KBM-7 (cell line): ENCODE results near the gene KRT26.
A peak's percentile ranks its signal among the peaks of the same experiment; 100 is the strongest.
"Not testable (repeated sequence)": the region's sequence is repeated elsewhere in the genome, so short reads cannot be mapped to it uniquely, and the experiment has no call there.

ENCODE experiments used
- DNase-seq: peaks from one replicate; pipeline ENCODE4 v3.0.0-alpha.2; 2015
- in situ Hi-C: fragments of 300-500 bp; cut with MboI; formaldehyde crosslinking; loops from 2 replicates; pipeline ENCODE4 v1.14.3; 2020; ENCODE audit warnings: low sequenced_read_pairs, low pct_unique_long_range_greater_than_20kb, mixed read lengths

Gene KRT26, protein sequence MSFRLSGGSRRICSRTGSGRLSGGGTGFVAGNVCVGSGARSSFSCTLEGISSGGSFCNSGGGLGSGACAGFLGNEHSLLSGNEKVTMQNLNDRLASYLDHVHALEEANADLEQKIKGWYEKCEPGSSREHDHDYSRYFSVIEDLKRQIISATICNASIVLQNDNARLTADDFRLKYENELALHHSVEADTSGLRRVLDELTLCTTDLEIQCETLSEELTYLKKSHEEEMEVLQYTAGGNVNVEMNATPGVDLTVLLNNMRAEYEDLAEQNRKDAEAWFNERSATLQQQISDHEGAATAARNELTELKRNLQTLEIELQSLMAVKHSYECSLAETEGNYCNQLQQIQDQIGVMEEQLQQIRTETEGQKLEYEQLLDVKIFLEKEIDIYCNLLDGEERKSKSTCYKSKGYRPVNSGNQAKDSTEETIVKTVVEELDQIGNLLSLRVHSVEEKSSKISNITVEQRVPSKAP

DNA sequence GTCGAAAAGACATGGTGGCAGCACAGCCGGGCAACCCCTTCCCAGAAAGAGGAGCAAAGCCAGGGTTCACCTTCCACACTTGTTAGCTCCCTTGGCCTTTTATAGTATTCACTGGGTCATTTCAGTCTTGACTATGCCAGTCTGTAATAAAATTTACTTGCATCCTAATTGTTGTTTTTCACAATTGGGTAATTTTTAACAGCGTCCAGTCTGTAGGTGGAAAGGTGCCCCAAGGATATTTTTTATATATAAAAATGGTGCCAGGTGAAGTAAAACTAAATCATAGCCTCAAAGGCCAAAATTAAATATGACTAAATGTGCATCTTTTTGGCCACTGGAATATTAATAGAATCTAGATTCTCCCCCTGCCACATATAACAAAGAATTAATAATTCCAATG, at the start of gene KRT26:
Gene KRT26 (minus strand): TSS at position 101 of the 400 bp plus-strand sequence. CDS start 88 bp downstream, at position 13.
- in situ Hi-C loops: no loop called here
- DNase-seq: no peak

DNA sequence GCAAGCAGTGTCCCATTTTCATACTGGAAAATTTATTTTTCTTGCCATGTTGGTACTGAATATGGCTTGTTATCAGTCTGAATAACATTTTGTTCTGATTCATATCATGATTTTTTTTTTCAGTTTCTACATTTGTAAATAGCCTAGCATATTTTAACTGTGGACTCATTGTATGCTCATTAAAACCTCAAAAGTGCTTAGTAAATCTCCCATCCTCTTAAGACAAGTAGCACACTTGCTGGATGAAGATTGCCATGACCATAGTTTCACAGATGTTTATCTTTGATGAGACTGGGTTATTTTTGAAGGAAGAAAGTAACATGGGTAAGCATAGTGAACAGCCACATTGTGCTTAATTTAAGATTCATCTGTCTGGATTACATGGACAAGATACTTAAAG, 49.5 kb upstream of the KRT26 start:
- DNase-seq: no peak
- in situ Hi-C loops: no loop called here

DNA sequence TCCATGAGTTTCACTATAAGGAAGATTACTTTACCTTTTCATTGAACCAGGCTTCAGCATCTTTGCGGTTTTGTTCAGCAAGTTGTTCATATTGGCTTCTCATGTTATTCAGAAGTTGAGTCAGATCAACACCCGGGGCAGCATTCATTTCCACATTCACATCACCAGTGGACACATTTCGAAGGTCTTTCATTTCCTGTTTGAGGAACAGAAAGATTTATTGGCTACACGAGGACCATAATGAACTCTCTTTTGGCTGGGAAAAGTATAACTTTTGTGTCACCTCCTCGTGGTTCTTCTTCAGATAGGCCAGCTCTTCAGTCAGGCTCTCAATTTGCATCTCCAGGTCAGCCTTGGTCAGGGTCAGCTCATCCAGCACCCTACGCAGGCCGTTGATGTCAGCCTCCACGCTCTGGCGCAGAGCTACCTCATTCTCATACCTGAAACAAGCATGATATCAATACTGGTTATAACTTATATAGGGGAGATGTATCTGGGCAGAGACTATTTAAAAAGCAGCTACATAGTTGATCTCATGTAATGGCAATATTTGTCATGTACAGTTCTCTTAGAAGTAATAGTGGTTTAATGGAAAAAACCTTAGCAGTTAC, 48.3 kb upstream of the KRT26 start:
- no peak for DNase-seq
- in situ Hi-C loops: no loop called here

DNA sequence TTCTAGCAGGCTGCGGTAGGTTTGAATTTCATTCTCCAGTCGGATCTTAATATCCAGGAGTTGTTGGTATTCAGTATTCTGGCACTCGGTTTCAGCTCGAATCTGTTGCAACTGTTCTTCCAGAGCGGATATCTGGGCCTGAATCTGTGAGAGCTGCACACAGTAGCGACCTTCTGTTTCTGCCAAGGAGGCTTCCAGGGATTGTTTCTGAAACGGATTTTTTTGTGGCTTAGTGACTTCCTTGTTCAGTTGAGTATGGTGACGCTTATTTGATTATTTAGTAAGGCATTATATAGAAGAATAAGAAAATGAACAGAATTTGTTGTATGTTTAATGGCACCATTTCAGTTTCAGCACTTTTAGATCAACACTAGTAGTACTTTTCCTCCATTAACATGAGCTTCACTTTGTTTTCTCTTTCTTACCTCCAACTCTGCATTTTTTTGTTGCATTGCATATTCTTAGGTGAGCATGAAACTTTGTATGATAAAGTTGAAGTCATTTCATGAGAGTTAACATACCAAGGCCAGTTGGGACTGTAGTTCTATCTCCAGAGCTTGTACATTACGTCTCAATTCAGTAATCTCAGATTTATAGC, 47.6 kb upstream of the KRT26 start:
- in situ Hi-C loops: no loop called here
- no peak for DNase-seq

DNA sequence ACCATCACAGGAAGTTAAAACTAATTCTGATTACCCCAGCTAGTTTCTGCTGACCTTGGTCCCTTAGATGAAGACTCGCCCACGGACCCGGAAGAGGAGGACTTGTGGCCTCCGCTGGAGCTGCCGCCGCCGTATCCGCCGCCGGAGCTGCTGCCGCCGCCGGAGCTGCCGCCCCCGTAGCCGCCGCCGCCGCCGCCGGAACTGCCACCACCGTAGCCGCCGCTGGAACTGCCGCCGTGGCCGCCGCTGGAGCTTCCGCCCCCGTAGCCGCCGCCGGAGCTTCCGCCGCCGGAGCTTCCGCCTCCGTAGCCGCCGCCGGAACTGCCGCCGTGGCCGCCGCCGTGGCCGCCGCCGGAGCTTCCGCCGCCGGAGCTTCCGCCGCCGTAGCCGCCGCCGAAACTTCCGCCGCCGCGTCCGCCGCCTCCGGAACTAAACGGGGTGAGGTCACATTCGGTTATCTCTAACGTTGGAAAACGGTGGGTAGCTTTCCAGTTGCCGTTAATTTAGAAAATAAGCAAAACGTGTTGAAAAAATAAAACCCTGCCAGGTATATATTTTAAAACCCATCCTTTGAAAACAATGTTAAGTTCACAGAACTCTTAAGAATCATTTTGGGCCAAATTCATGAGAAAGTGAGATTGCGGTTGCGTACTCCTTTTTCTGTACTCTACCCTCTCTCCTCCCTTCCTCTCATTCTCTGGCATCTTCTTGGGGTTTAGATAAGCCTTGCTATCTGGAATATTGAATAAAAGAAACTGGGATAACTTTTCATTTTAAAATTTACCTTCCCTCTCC, 46.9 kb upstream of the KRT26 start:
- in situ Hi-C loops: no loop called here

DNA sequence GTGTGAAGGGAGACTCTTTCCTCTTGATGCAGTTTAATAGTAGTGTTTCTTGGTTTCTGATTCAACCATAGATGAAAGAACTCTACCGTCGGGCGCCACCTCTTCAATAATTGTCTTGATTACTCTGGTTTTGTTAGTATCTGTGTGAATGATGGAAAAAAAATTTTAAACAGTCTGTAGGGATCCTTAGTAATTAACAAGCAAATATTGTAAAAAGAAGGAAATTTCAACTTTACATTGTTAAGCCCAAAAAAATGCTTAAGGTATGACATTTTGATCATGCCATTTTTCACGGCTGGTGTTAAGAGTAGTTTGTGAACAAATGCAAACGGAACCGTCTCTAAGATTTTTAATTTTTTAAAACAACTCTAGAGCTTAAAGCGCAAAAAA, 46.3 kb upstream of the KRT26 start:
- in situ Hi-C loops: no loop called here
- DNase-seq: no peak

More for the DNA sequence above, 46.9 kb upstream of the KRT26 start:
- peak; percentile 83 for DNase-seq

DNA sequence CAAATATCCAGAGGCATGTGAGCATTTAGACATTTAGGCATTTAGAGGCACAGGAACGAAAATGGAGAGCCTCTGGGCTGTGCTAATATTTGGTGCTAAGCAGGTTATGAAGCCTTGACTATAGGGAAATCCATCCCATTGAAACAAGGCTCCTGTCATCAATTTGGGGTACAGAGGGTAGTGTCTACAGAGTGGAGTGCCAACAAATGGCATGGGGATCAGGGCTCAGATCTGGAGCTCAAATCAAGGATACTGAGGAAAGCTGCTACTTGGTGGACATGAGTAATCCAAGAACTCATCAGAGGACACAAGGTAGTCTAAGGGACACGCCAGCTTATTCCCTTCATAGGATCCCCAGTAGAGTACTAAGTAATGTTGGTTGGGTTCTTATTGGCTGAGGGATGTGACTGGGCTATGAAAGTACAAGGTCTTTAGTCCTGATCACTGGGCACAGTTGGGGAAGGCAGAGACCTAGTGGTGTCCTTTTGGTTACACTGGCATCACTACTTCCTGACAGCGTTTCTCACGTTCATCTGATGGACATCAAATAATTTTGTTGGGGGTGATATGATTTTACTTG, 45.2 kb upstream of the KRT26 start:
- in situ Hi-C loops: no loop called here
- DNase-seq: no peak

DNA sequence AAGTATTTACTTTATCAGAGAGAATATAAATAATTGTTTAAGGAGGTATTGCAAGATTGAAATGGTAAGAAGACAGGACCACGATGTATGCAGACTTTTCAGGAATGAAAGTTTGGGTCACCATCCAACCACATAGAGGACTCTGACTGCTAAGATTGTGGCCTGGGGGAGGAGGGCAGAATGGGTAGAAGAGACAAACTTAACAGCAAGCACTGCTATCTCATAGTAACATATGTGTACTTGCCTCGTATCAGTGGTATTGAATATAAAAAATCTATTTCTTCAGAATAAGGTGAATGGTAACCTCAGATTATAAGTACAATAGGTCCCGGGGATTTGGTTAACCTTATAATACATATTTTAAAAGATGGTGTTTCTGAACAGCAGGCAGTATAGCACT, 44.6 kb upstream of the KRT26 start:
- DNase-seq: no peak
- in situ Hi-C loops: no loop called here

DNA sequence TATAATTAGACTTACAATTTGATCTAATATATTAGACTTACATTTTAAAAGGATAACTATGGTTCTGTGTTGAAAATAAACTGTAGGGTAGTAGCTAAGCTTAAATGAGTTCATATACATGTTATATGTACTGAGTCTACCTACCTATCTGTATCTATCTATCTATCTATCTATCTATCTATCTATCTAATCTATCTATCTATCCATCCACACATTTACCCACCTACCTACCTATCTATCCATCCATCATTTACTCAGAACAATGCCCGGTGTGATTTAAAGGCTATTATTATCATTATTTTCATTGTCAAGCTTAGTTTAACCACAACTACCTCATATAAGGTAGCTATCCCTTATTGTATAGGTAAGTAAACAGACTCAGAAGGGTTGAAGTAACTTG, 43.4 kb upstream of the KRT26 start:
- no peak for DNase-seq
- in situ Hi-C loops: no loop called here

DNA sequence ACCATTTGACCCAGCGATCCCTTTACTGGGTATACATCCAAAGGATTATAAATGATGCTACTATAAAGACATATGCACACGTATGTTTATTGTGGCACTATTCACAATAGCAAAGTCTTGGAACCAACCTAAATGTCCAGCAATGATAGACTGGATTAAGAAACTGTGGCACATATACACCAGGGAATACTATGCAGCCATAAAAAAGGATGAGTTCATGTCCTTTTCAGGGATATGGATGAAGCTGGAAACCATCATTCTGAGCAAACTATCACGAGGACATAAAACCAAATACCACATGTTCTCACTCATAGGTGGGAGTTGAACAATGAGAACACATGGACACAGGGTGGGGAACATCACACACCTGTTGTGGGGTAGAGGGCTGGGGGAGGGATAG, 42.7 kb upstream of the KRT26 start:
- in situ Hi-C loops, DNase-seq: not testable (repeated sequence)

DNA sequence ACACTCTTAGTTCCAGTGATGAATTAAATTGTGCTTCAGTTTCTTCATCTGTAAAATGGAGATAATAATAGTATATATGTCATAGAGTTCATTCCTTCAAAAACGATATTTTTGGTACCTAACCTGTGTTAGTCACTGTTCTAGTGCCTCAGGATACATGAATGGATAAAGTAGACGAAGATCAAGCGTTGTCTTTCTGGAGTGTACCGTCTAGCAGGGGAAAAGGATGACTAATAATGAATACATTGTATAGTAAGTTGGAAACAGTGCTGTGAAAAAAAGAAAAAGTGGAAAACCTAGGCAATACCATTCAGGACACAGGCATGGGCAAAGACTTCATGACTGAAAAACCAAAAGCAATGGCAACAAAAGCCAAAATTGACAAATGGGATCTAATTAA, 41.8 kb upstream of the KRT26 start:
- in situ Hi-C loops: no loop called here
- no peak for DNase-seq

DNA sequence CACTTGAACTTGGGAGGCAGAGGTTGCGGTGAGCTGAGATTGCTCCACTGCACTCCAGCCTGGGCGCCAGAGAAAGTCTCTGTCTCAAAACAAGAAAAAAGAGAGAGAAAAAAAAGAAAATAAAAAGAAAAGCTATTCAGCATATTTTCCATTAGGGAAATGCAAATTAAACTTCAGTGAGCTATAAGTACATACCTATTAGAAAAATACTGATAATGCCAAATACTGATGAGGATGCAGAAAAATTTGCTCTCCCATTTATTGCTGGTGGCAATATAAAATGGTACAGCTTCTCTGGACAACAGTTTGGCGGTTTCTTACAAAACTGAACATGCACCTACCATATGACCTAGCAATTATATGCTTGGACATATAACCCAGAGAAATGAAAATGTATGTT, 40.6 kb upstream of the KRT26 start:
- no peak for DNase-seq
- in situ Hi-C loops: no loop called here

DNA sequence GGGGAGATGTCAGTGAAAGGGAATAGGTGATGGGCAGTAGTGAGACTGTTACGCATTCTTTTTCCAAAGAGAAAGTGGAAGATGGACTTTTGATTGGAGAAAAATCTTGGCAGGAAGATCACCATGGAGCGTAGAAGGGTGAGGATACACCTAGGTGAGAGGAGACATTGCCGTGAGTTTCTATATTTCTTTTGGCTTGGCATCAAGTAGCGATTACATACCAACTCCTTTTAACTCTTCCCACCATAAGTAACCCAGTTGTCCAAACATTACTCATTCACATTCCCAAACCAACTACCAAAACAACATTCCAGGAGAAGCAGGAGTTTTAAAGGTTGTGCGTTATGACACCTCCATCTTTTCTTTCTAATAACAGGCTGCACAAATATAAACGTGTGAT, 38.5 kb upstream of the KRT26 start:
- in situ Hi-C loops: no loop called here
- no peak for DNase-seq

DNA sequence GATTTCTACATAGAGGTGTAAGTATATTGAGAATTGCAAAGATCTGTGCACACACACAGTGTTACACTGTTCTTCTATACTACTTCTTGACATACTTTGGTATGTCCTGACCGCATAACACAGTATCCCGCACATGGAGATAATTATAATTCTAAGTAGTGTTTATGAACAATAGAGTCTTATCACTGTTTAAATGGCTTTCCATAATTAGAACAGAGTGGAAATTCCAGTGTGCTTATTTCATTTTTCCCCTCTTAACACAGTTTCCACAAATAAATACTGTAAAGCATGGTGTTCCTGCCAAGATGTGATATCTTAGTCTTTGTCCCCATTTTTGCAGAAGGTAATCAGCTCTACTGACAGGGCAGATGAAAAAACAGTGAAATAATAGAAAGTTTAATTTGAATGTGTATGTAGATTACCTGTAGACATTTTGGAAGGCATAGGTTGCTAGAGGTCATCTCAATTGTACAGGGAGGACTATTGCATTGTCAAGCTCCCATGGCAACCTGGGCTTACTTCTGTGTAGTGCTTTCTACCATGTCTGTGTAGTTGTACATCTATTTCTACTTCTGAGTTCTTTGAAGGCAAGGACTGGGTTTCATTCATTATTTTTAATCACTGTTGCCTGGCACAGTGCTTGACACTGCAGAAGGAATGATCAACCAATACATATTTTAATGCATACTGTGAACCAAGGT, 37.9 kb upstream of the KRT26 start:
- in situ Hi-C loops: no loop called here
- no peak for DNase-seq

DNA sequence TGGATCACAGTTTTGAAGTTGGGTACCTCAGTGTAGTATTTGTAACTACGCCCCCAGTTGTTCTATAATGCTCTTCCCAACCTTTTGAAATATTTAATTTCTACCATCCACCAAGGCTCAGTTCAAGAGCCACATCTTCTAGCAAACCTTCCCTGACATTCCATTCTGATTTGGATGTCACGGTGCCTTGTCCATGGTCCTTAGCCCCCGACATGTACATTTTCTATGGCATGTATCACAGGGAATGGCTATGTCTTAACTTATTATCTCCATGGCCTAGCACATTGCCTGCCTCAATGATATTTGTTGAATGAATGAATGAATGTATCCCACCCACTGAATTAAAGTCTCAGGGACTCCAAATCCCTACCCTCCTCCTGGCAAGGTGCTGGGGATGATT, 34.1 kb upstream of the KRT26 start:
- no peak for DNase-seq
- in situ Hi-C loops: no loop called here

DNA sequence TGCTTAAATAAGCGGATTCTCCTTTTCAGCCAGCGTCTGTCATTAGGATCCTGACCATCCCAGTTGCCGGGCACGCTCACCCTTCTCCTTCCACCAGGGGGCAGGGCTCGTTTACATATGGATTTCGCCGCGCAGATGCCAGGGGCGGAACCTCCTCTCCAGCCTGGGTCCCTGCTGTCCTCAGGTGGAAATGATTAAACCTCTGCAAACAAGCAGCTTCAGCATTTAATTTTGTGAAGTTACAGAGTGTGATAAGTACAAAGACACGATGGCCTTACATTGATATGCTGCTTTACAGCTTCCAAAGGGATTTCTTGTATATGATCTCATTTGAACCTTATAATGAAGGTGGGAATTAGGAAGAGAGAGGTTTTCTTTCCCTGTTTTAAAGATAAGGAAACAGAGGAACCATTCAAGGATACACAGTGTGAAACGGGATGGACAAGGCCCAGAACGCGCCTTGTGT, 31.6 kb upstream of the KRT26 start:
- in situ Hi-C loops: no loop called here
- peak; percentile 75 for DNase-seq

DNA sequence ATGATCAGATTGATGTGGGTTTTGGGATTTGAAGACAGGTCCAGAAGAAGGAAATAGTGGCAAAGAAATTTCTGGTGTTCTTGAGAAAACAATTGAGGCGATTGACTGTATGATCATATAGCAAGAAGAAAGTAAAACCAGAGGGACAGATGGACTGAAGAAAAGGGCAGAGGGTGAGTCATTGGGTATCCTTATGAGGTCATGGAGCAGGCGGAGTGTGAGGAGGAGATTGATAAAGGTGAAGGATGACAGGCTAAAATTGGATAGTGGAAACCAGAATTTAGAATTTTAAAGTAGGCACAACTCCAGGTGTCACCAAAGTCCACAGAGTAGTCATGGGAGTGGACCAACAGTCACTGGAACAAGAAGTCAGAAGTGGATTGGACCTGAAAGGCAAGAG, 29.2 kb upstream of the KRT26 start:
- no peak for DNase-seq
- in situ Hi-C loops: no loop called here

DNA sequence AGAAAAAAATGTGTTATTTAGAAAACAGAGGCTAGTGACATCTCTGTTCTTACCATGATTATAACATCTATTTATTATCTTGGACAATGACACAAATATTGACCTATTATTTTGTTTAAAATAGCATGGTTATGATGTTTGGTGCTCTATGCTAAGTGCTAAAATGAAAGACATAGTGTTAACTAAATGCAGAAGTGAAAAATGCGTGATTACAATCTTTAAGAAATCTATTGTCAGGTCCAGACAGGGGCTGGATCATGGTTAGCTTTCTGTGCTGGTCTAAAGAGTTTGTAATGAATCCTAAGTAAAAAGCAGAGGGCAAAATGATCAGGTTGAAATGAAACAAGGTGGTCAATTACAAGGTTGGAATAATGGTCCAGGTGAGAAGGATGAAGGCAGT, 28.4 kb upstream of the KRT26 start:
- DNase-seq: no peak
- in situ Hi-C loops: no loop called here

DNA sequence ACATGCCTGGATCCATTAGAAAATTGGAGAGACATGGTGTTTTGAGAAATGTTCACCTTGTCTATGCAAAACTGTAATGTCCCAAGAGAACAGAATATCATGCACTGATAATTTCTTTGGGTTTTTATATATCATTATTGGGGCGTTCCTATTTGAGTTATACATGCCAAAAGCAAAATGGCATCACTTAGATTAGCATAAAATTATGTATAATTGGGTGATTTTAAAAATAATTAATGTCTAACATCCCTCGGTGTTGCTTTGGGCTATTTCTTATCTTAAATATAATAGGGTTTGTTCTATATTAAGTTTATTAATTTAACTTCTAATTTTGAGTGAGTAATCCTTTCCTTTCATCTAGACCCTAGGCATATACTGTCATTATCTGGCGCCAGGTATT, 27.9 kb upstream of the KRT26 start, which contains the start of gene KRT28:
Gene KRT28 (minus strand): TSS at position 101 of the 400 bp plus-strand sequence. CDS start 66 bp downstream, at position 35.
- DNase-seq: no peak
- in situ Hi-C loops: no loop called here
